Epithelial cell of proximal tubule (primary cell): ENCODE data around the gene CABCOCO1. TPM values are rescaled to one million over a fixed set of nuclear protein-coding genes. Genes with fewer than 3 reads are reported as not detected.

Experiments used
- DNase-seq: peaks from one replicate; pipeline ENCODE4 v3.0.0-alpha.2; 2011; ENCODE audit warnings: low read depth
- H3K4me3 ChIP-seq: 2 replicates; pipeline ENCODE4 v1.5.1; 2011; ENCODE audit warnings: low read depth, mild to moderate bottlenecking, low read length
- total RNA-seq: library from RNA; depleted of rRNA; stranded (reverse); fragments of >200 nt; gene quantifications from 2 replicates; pipeline ENCODE4 v1.2.3, GENCODE V29; 2015
- TF ChIP-seq, protein P1 (sequence below): conservative IDR thresholded peaks from 2 replicates; pipeline ENCODE4 v1.5.1; 2012; ENCODE audit warnings: low read depth, mild to moderate bottlenecking, low read length

Gene CABCOCO1
- total RNA-seq, 1 donor from 2014 or later = 0.86 TPM

DNA sequence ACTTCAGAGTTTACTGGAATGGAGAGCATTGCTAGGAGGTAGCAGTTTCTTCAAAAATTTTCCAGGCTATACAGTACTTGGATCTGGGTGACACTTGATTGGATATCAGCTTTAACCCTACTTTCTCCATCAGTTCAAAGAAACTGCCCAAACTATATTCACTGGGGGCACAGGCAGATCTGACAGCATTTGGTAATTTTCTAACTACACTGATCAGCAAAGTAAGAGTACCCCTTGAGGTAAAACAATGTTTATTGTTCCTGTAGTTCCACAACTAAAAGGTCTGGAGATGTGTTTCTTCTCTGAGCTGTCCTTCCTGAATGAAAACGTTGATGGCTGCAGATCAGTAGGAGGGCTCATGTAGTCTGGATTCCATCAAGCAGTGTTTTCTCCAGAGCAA, 104.2 kb downstream of the CABCOCO1 start:
- no peak for DNase-seq
- TF ChIP-seq, protein P1, sequence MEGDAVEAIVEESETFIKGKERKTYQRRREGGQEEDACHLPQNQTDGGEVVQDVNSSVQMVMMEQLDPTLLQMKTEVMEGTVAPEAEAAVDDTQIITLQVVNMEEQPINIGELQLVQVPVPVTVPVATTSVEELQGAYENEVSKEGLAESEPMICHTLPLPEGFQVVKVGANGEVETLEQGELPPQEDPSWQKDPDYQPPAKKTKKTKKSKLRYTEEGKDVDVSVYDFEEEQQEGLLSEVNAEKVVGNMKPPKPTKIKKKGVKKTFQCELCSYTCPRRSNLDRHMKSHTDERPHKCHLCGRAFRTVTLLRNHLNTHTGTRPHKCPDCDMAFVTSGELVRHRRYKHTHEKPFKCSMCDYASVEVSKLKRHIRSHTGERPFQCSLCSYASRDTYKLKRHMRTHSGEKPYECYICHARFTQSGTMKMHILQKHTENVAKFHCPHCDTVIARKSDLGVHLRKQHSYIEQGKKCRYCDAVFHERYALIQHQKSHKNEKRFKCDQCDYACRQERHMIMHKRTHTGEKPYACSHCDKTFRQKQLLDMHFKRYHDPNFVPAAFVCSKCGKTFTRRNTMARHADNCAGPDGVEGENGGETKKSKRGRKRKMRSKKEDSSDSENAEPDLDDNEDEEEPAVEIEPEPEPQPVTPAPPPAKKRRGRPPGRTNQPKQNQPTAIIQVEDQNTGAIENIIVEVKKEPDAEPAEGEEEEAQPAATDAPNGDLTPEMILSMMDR = no peak
- no peak overlapping the region for H3K4me3 ChIP-seq

DNA sequence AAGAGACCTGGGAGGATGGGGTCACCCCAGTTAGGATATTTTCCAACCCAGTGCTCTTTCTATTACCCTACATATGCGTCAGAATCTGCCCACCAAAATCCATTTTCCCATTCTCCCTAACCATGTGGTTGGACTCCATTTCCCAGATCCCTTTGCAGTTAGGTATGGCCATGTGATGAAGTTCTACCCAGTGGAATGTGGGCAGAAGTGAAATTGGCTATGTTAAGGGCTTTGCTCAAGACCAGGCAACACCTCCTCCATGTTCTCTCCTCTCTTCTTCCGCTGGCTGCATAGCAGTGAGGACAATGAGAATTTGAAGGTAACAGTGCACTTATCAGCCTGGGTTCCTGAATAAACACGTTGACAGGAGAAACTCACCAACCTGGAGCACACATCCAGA, 111.3 kb downstream of the CABCOCO1 start:
- no peak overlapping the region for H3K4me3 ChIP-seq
- DNase-seq = no peak
- TF ChIP-seq, protein P1 = no peak

DNA sequence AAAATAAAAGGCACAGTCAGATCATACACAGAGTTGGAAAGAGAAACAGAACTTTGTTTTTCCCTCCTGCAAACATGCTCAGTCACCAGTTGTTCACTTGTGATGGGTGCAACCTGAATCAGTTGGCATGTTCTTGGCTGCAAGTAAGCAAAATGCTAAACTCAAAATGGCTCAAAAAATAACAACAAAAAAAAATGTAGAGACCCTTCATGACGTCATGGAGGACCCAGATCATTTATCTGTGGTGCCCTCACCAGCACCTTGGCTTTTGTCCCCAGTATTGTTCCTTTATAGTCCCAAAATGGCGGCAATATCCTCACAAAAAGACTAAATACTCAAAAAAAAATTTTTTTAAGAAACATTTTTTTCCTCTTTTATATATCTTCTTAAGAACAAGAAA, 112.4 kb downstream of the CABCOCO1 start:
- no peak overlapping the region for H3K4me3 ChIP-seq
- no peak for DNase-seq
- TF ChIP-seq, protein P1 = no peak

DNA sequence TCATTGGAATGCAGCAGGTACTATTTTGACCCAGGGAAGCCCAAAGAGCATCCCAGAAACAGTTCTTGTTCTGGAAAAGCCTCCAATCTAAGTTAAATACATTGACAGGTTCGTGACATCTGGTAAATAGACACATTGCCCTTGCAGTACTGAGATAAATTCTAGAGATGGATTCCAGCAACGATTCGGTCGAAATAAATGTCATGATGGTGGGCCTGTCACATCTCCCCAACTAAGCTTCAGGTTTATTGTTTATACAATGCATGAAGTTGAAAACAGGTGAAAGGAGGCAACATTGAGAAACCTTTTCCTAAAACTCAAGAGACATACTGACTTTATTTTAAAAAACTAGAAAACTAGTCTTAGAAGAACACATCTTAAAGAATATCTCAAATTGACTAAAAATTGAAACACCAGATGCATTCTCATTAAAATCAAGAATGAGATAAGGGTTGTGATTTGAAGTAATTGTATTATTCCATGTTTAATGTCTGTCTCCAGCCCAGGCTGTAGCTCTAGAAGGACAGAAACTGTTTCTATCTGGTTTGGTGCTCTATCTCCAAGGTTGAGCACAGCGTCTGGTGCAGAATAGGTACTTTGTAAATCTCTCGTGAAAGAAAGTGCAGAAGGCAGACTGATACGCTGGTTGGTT, 114.0 kb downstream of the CABCOCO1 start:
- TF ChIP-seq, protein P1 = no peak
- DNase-seq = no peak
- H3K4me3 ChIP-seq = no peak overlapping the region

DNA sequence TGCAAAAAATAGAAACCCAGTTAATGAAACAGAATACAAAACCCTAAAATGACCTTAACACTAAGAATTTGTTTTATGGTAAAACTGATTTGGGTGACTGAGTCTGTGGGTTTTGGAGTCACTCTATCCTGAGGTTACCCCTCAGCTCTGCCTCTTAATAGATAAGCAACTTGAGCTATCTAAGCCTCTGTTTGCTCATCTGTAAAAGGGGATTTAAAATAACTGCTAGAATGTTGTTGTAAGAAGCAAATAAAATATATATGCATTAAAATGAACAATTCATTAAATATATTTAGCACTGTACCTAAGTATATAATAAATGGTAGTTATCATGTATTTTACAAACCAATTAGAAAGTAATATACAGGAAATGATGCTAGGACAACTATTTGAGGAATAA, 115.4 kb downstream of the CABCOCO1 start:
- TF ChIP-seq, protein P1 = no peak
- DNase-seq = no peak
- no peak overlapping the region for H3K4me3 ChIP-seq

DNA sequence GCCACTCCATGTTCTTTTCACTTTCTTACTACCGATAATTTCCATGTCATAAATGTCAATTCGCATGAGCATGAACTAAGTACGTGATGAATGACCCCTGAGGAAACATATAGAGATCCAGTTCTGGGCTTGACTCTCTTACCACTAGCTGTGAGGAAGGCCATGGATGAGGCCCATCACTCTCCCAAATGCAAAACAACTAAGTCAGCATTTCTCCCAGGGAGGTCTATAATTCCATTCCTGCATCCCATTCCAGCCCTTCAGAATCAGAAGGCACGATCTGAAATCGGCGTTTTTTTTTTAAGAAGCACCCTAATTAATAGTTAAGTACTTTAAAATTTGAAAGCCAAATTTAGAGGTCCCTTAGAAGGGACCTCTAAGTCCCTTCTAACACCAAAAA, 116.5 kb downstream of the CABCOCO1 start:
- no peak overlapping the region for H3K4me3 ChIP-seq
- DNase-seq = no peak
- TF ChIP-seq, protein P1 = no peak
